ENCODE results near the gene PPARA. TPM values are rescaled to one million over a fixed set of nuclear protein-coding genes. Genes with fewer than 3 reads are reported as not detected.

Gene PPARA
- polyA plus RNA-seq, 3 donors: 3.7 to 6.3 (median 4.9) TPM

DNA sequence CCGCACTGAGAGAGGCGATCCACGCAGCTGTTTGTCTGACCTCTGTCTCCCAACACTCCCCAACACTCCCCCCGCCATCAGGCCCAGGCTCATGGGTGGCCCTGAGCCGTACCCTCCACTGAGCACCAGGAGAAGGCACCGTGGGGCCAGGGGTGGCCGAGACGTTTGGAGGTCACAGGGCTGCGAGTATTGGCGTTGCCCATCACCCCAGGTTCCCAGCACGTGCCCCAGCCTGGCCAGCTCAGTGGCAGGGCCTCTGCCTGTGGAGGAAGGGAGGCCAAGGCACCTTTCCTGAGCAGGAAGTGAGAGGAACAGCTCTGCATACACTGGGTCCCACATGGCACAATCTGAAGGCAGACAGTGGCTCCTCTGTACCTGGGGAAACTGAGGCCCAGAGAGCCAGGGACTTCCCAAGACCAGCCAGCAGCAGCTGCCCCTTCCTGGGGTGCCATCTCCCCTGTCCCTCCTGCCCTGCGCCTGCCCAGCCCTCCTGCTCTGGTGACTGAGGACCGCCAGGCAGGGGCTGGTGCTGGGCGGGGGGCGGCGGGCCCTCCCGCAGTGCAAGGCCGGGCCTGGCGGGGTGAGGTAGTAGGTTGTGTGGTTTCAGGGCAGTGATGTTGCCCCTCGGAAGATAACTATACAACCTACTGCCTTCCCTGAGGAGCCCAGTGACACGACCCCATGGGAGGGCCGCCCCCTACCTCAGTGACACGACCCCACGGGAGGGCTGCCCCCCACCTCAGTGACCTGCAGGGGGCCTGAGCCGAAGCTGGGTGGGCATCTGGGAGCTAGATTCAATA is 37.0 kb upstream of the PPARA start:
- Mint-ChIP-seq H3K27ac (peak overlapping the region in 1 of 7 donors; percentile 79), H3K4me1 (peaks cover 6% of the 10 kb centered on the region), H3K36me3 (peaks cover 11 to 39% of the 10 kb centered on the region in 2 donors), H3K4me3 (no peak overlapping the region), H3K9me3 (no peaks in the 10 kb centered on the region), H3K27me3 (ENCODE audit: low read depth in 3 of 3) (no peaks in the 10 kb centered on the region)
- 77% methylated on average over 8 of the region's 25 CpGs for WGBS (ENCODE audit: insufficient coverage)
- no peak for DNase-seq
- Histone ChIP-seq H3K27ac (ENCODE audit: low read depth in 1 of 2, low read length in 2 of 2) (no peak overlapping the region), H4K20me1 (ENCODE audit: insufficient read depth, low read length) (peaks cover 55% of the 10 kb centered on the region), H2AFZ (ENCODE audit: insufficient read depth, low read depth, low read length, poor library complexity, severe bottlenecking) (no peak overlapping the region), H3K4me1 (ENCODE audit: control insufficient read depth in 1 of 2, insufficient read depth in 2 of 2, low read length in 2 of 2) (peaks cover 8 to 12% of the 10 kb centered on the region in 2 donors), H3K79me2 (ENCODE audit: insufficient read depth, low read length) (no peaks in the 10 kb centered on the region), H3K36me3 (replicated peaks in 1 of 2; ENCODE audit: control insufficient read depth in 1 of 2, insufficient read depth in 2 of 2, low read length in 2 of 2) (peaks cover 33 to 54% of the 10 kb centered on the region in 2 donors), H3K9me3 (replicated peaks in 1 of 2; ENCODE audit: control insufficient read depth in 1 of 2, insufficient read depth in 1 of 2, low read length in 2 of 2) (no peaks in the 10 kb centered on the region), H3K4me2 (replicated peaks; ENCODE audit: extremely low read depth, low read length, poor library complexity, severe bottlenecking) (no peak overlapping the region), H3K4me3 (replicated peaks in 1 of 3; ENCODE audit: low read depth in 2 of 3, low read length in 3 of 3) (no peak overlapping the region), H3K27me3 (ENCODE audit: control insufficient read depth in 2 of 2, insufficient read depth in 2 of 2, low read length in 2 of 2) (no peaks in the 10 kb centered on the region), H3K9ac (ENCODE audit: insufficient read depth, low read length, poor library complexity, severe bottlenecking) (no peak overlapping the region)
- intact Hi-C loops (cut with micrococcal nuclease): loop anchor here in 1 of 2 donors (5.0 to 10.0 kb wide), 4 partner anchors 36 to 529 kb away; no protein-coding TSS in a partner anchor
- TF ChIP-seq, protein P1, sequence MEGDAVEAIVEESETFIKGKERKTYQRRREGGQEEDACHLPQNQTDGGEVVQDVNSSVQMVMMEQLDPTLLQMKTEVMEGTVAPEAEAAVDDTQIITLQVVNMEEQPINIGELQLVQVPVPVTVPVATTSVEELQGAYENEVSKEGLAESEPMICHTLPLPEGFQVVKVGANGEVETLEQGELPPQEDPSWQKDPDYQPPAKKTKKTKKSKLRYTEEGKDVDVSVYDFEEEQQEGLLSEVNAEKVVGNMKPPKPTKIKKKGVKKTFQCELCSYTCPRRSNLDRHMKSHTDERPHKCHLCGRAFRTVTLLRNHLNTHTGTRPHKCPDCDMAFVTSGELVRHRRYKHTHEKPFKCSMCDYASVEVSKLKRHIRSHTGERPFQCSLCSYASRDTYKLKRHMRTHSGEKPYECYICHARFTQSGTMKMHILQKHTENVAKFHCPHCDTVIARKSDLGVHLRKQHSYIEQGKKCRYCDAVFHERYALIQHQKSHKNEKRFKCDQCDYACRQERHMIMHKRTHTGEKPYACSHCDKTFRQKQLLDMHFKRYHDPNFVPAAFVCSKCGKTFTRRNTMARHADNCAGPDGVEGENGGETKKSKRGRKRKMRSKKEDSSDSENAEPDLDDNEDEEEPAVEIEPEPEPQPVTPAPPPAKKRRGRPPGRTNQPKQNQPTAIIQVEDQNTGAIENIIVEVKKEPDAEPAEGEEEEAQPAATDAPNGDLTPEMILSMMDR (IDR thresholded peaks at IDR 0.05): no peak

GRCh38 chr22:46113910-46114517 is 36.3 kb upstream of the PPARA start:
- no peak overlapping the region for H2AFZ ChIP-seq (ENCODE audit: insufficient read depth, low read depth, low read length, poor library complexity, severe bottlenecking)
- no peak overlapping the region for H3K4me3 ChIP-seq (replicated peaks in 1 of 3; ENCODE audit: low read depth in 2 of 3, low read length in 3 of 3)
- H3K36me3 ChIP-seq (replicated peaks in 1 of 2; ENCODE audit: control insufficient read depth in 1 of 2, insufficient read depth in 2 of 2, low read length in 2 of 2): peaks cover 29 to 47% of the 10 kb centered on the region in 2 donors
- no peaks in the 10 kb centered on the region for H3K9me3 Mint-ChIP-seq
- H3K79me2 ChIP-seq (ENCODE audit: insufficient read depth, low read length): no peaks in the 10 kb centered on the region
- 88% methylated on average over 17 of the region's 21 CpGs for WGBS (ENCODE audit: insufficient coverage)
- no peaks in the 10 kb centered on the region for H3K9me3 ChIP-seq (replicated peaks in 1 of 2; ENCODE audit: control insufficient read depth in 1 of 2, insufficient read depth in 1 of 2, low read length in 2 of 2)
- no peak for DNase-seq
- H3K27ac ChIP-seq (ENCODE audit: low read depth in 1 of 2, low read length in 2 of 2): no peak overlapping the region
- H3K27ac Mint-ChIP-seq: peak overlapping the region in 3 of 7 donors; percentile 6 to 48 (median 46)
- H4K20me1 ChIP-seq (ENCODE audit: insufficient read depth, low read length): peaks cover 51% of the 10 kb centered on the region
- TF ChIP-seq, protein P1 (IDR thresholded peaks at IDR 0.05): no peak
- no peak overlapping the region for H3K9ac ChIP-seq (ENCODE audit: insufficient read depth, low read length, poor library complexity, severe bottlenecking)
- no peak overlapping the region for H3K4me3 Mint-ChIP-seq
- H3K27me3 ChIP-seq (ENCODE audit: control insufficient read depth in 2 of 2, insufficient read depth in 2 of 2, low read length in 2 of 2): no peaks in the 10 kb centered on the region
- no peak overlapping the region for H3K4me2 ChIP-seq (replicated peaks; ENCODE audit: extremely low read depth, low read length, poor library complexity, severe bottlenecking)
- peaks cover 9 to 35% of the 10 kb centered on the region in 2 donors for H3K36me3 Mint-ChIP-seq
- intact Hi-C loops (cut with micrococcal nuclease): loop anchor here in 1 of 2 donors (5.0 to 10.0 kb wide), 4 partner anchors 37 to 529 kb away; no protein-coding TSS in a partner anchor
- peaks cover 8 to 16% of the 10 kb centered on the region in 2 donors for H3K4me1 ChIP-seq (ENCODE audit: control insufficient read depth in 1 of 2, insufficient read depth in 2 of 2, low read length in 2 of 2)
- H3K4me1 Mint-ChIP-seq: peaks cover 6% of the 10 kb centered on the region
- H3K27me3 Mint-ChIP-seq (ENCODE audit: low read depth in 3 of 3): no peaks in the 10 kb centered on the region
